HG03108 (cell line): ENCODE results near the gene ICE1.
A peak's percentile ranks its signal among the peaks of the same experiment; 100 is the strongest.
"Not testable (repeated sequence)": the region's sequence is repeated elsewhere in the genome, so short reads cannot be mapped to it uniquely, and the experiment has no call there.

Source experiments
- ATAC-seq: cut with Tn5 transposase; IDR thresholded peaks from one replicate; pipeline ENCODE4 v1.9.1; 2021; ENCODE audit warnings: moderate library complexity; ENCODE audit not compliant: unreplicated experiment

Gene ICE1

GRCh38 chr5:5403741-5404140, 18.7 kb upstream of the ICE1 start:
- ATAC-seq, result no peak

- ATAC-seq, result no peak
These were observed 18.1 kb upstream of the ICE1 start for GRCh38 chr5:5404381-5404780.

- no peak for ATAC-seq
These were observed 17.0 kb upstream of the ICE1 start for GRCh38 chr5:5405441-5405840.

GRCh38 chr5:5407924-5408323, 14.6 kb upstream of the ICE1 start:
- no peak for ATAC-seq

- ATAC-seq, result no peak
These were observed 13.2 kb upstream of the ICE1 start for GRCh38 chr5:5409151-5409810.

GRCh38 chr5:5413856-5414255, 8.6 kb upstream of the ICE1 start:
- ATAC-seq, result not testable (repeated sequence)

- no peak for ATAC-seq
These were observed 7.5 kb upstream of the ICE1 start for GRCh38 chr5:5414999-5415398.

- no peak for ATAC-seq
These were observed 5.7 kb upstream of the ICE1 start for GRCh38 chr5:5416733-5417132.

GRCh38 chr5:5418006-5418405, 4.5 kb upstream of the ICE1 start:
- ATAC-seq, result no peak

GRCh38 chr5:5418764-5419163, 3.7 kb upstream of the ICE1 start:
- no peak for ATAC-seq

GRCh38 chr5:5419291-5420210, 2.9 kb upstream of the ICE1 start:
- no peak for ATAC-seq

DNA sequence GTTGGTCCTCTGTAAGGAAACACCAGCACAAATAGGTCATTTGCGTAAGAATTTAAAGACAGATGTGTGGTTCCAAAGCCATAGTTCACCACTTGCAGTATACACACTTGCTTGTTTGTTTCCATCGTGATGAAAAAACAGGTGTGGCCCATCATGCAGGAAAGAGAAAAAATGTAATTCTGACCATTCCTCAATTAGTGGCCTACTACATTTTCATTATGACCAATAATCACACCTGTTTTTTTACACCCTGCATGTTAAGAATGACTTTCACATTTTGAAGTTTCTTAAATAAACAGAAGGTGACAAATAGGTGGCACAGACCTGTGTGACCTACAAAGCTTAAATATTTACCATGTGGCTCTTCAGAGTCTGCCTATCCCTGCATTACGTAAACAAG, 2.2 kb upstream of the ICE1 start:
- no peak for ATAC-seq

DNA sequence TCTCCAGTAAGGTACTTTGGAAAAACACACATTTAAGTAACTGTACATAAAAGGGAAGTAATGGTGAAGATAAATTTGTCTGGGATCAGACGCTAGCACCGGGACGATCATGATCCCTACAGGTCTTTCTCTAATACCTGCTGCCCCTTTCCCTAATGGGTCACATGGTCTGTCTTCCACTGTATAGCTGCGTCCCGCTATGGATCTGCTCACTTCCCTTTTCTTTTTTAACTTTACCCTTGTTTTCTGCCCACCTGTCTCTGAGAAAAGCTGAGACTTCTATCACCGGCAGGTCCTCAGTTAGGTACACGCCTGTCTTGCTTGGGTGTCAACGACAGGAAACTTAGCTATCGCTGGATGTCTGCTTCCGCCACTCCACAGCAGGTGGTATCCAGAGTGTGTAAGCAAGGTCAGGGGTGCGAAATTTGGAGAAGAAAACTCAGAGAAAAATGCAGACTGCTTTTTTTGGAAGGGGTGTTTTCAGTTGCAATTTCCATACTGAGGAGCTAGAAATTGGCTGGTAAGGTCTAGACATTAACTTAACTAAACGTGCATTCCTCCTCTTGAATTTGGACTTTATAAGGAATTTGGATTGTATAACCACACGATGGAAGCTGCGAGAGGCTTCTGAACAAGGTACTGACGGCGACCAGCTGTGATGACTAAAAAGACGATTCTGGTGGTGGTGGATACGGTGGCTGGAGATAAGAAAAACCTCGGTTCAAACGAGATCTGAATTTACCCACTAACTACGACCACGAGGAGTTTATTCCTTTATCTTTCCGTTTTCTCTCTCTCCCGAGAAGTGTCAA, 1.1 kb upstream of the ICE1 start:
- no peak for ATAC-seq

DNA sequence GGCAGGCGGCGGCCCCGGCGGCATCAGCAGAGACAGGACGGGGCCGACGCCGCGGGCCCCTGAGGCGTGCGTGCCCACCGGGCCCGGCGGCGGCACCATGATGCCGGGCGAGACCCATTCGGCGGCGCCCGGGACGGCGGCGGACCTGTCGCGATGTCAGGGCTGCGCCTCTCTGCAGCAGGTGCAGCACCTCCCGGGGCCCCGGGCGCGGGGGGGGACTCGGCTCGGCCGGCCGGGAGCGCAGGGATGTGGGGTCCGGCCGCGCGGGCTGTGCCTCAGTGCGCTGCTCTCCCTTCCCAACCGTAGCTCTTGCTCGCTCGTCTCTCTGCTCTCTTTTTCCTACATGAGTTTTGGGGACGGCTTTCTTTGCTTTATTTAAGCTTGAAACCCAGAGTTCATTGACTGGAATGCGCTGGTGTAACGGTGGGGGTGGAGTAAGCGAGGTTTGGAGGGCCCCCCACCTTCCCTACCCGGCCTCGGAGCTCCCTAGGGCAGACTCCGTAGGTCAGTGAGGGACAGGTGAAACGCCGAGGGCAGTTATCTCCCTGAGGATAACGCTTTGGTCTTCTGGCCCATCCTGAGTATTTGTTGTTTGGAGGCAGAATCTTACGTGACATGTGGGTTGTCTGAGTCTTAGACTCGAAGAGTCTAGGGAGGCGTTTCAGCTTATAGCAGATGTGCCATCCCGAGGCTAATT, 490 bp downstream of the ICE1 start:
- peak; percentile 6 for ATAC-seq

DNA sequence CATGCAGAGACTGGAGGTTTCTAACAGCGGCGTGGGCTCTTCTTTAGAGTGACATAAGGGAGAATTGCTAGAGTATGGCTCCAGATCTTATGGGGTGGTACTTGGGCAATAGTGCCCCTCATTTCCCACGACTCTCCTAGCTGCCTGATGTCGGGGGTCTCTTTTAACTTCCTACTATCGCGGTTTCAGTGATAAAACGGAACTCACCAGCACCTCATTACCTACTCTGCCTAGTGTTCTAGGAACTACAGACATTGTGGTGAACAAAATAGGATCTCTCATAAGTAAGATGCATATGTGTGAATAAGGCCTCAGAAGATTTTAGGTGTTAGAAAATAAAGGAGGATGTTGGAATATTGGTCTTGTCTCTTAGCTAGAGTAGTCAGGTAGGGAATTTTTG, 1.1 kb downstream of the ICE1 start:
- no peak for ATAC-seq

DNA sequence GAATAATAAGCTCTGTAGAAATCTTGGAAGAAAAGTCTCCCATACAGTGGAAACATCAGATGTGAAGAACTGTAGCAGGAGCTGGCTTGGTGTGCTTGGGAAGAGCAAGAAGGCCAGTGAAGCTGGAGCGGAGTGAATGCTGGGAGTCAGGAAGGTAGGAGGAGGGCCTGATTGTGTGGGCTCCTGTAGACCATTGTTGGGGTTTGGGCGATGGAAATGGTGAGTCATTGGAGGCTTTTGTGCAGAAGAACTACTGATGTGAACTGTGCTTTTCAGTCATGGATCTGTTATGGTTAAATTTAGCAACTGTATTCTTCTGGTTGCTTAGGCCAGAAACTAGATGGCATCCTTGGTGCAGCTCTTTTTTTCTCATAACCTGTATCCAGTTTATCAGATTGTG, 2.3 kb downstream of the ICE1 start:
- ATAC-seq, result no peak

GRCh38 chr5:5430136-5430535, 7.7 kb downstream of the ICE1 start:
- ATAC-seq, result no peak

- no peak for ATAC-seq
These were observed 9.7 kb downstream of the ICE1 start for GRCh38 chr5:5432020-5432707.

- no peak for ATAC-seq
These were observed 13.8 kb downstream of the ICE1 start for GRCh38 chr5:5436203-5436760.
